Endothelial cell of umbilical vein (primary cell): Measurements from ENCODE around the gene IFITM2.

Experiments used
- CTCF ChIP-seq, 2 donors: IDR thresholded peaks; 1 replicate in 1 of 2; 2 replicates in 1 of 2; pipeline ENCODE4 v1.5.1; 2011; ENCODE audit warnings: low read length in 2 of 2, mild to moderate bottlenecking in 2 of 2, moderate library complexity in 2 of 2, control low read depth in 1 of 2, inconsistent platforms in 1 of 2, low read depth in 1 of 2; ENCODE audit not compliant: insufficient read depth in 1 of 2; ENCODE audit errors: extremely low read depth in 1 of 2
- EZH2 ChIP-seq: IDR thresholded peaks from 2 replicates; pipeline ENCODE4 v1.6.1; 2012; ENCODE audit warnings: borderline replicate concordance, low read depth, mild to moderate bottlenecking, moderate library complexity, low read length, inconsistent platforms; ENCODE audit not compliant: severe bottlenecking
- FOS ChIP-seq: IDR thresholded peaks from 2 replicates; pipeline ENCODE4 v1.6.1; 2011; ENCODE audit warnings: mild to moderate bottlenecking, low read length, moderate library complexity, borderline replicate concordance; ENCODE audit not compliant: insufficient read depth
- GATA2 ChIP-seq: IDR thresholded peaks from 2 replicates; pipeline ENCODE4 v1.7.0; 2011; ENCODE audit warnings: low read depth, mild to moderate bottlenecking, moderate library complexity, mixed read lengths, low read length; ENCODE audit not compliant: insufficient read length, insufficient read depth
- JUN ChIP-seq: IDR thresholded peaks from 2 replicates; pipeline ENCODE4 v1.6.1; 2011; ENCODE audit warnings: borderline replicate concordance, low read depth; ENCODE audit not compliant: insufficient read length, insufficient read depth
- MYC ChIP-seq: IDR thresholded peaks from one replicate; pipeline ENCODE4 v1.6.1; 2011; ENCODE audit warnings: mild to moderate bottlenecking, low read depth, low read length
- POLR2A ChIP-seq: IDR thresholded peaks from 2 replicates; pipeline ENCODE4 v1.6.1; 2012; ENCODE audit warnings: low read depth, mild to moderate bottlenecking, control low read depth, low read length
- POLR2AphosphoS5 ChIP-seq: IDR thresholded peaks from 2 replicates; pipeline ENCODE4 v1.6.1; 2012; ENCODE audit warnings: low read depth, mild to moderate bottlenecking, control low read depth, low read length, moderate library complexity; ENCODE audit not compliant: insufficient read depth
- TF ChIP-seq, protein P1 (sequence below): IDR thresholded peaks from 2 replicates; pipeline ENCODE4 v1.6.1; 2011; ENCODE audit not compliant: insufficient read depth, insufficient read length

DNA sequence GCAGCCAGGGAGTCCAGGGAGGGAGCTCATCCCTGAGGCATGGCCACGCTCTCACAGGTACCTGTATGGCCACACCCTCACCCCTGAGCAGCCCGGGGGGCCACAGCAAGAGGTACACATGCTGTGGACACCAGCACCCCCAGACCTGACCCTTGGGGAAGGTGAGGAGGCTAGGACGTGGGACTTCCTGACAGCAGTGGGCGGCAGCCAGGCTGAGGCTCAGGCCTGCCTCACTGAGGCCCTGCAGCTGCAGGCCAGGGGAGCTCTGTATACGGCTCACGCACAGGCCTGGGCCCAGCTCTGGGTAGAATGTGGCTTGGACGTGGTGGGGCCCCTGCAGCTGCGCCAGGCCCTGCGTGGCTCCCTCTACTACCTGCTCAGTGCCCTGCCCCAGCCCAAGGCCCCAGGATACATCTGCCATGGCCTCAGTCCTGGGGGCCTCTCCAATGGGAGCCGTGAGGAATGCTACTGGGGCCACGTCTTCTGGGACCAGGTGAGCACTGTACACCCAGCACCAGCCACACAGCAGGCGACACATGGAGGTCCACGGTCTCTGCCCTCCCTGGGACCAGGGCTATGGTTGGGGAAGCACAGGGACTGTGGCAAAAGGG lies 16.9 kb upstream of the IFITM2 start:
- no peak for TF ChIP-seq CTCF (IDR thresholded peaks at IDR 0.05; ENCODE audit: extremely low read depth in 1 of 2, insufficient read depth in 1 of 2, low read depth in 1 of 2, low read length in 2 of 2)
- TF ChIP-seq JUN = no peak
- TF ChIP-seq POLR2AphosphoS5 = no peak
- TF ChIP-seq GATA2 = no peak
- no peak for TF ChIP-seq POLR2A
- TF ChIP-seq FOS = no peak
- no peak for TF ChIP-seq EZH2
- TF ChIP-seq MYC = no peak
- TF ChIP-seq, protein P1, sequence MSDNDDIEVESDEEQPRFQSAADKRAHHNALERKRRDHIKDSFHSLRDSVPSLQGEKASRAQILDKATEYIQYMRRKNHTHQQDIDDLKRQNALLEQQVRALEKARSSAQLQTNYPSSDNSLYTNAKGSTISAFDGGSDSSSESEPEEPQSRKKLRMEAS = no peak
